GM13977 (cell line): Measurements from ENCODE around the gene CCDC91.
"Not testable (repeated sequence)": the region's sequence is repeated elsewhere in the genome, so short reads cannot be mapped to it uniquely, and the experiment has no call there.

ENCODE experiments used
- DNase-seq: peaks from one replicate; pipeline ENCODE4 v3.0.0; 2012; ENCODE audit warnings: low spot score
- CTCF ChIP-seq: IDR thresholded peaks from 2 replicates; pipeline ENCODE4 v1.5.1; 2012; ENCODE audit warnings: mild to moderate bottlenecking, control low read depth; ENCODE audit not compliant: insufficient read depth; ENCODE audit errors: extremely low read depth, missing control alignments
- in situ Hi-C: fragments of 300-500 bp; cut with MboI; formaldehyde crosslinking; loops from one replicate; pipeline ENCODE4 v1.12.0; 2022; ENCODE audit warnings: low sequenced_read_pairs, low pct_unique_long_range_greater_than_20kb, mixed read lengths, inconsistent platforms; ENCODE audit not compliant: unreplicated experiment

The CCDC91 gene

GRCh38 chr12:28253161-28253641 lies 62.9 kb downstream of the CCDC91 start:
- no peak for TF ChIP-seq CTCF
- in situ Hi-C loops, result no loop called here
- DNase-seq, result peak; percentile 32

DNA sequence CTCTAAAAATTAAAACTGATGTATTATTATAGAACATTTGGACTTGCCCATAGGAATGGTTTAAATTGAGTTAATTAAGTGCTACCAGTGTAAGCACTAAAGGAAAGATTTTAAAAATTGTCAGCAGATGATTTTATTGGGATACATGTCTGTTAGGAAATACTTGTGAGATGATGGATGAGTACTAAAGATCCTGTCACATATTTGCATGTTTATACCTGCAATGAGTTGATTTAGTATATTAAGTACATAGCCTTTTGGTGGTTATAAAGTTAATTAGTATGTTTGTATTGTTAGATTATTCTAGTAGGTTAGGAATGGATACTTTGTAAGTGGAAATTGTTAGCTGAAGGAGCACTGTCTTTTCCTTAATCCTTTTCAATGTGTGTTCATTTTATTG lies 67.2 kb downstream of the CCDC91 start:
- DNase-seq, result no peak
- in situ Hi-C loops, result no loop called here
- no peak for TF ChIP-seq CTCF

- no peak for TF ChIP-seq CTCF
- in situ Hi-C loops, result no loop called here
- no peak for DNase-seq
Measured at GRCh38 chr12:28258998-28259397, 68.7 kb downstream of the CCDC91 start.

DNA sequence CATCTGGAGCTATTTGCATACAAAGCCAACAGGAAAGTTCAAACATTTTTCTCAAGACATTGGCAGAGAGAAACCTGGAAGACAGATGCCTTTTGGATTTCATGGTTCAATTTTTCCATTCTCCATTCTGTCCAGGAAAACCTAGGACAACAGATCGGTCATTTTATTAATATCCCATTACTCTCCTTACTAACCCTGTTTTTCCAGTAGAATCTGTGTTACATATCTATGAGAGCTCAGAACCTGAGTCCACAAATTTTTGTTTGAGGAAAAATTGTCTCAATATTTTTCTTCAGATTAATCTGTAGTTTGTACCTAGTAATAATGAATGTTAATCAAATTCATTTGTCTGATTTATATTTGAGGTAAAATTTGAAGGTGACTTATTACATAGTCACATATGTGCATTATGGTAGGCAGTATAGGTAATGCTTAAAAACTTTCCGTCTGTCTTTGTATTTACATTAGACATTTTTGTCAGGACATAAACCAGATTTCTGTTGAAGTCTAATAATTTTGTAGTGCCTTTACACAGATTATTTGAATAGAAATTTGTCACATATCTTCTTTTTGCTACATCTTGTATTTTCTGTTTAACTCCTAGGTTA lies 75.3 kb downstream of the CCDC91 start:
- DNase-seq, result no peak
- in situ Hi-C loops, result no loop called here
- no peak for TF ChIP-seq CTCF

DNA sequence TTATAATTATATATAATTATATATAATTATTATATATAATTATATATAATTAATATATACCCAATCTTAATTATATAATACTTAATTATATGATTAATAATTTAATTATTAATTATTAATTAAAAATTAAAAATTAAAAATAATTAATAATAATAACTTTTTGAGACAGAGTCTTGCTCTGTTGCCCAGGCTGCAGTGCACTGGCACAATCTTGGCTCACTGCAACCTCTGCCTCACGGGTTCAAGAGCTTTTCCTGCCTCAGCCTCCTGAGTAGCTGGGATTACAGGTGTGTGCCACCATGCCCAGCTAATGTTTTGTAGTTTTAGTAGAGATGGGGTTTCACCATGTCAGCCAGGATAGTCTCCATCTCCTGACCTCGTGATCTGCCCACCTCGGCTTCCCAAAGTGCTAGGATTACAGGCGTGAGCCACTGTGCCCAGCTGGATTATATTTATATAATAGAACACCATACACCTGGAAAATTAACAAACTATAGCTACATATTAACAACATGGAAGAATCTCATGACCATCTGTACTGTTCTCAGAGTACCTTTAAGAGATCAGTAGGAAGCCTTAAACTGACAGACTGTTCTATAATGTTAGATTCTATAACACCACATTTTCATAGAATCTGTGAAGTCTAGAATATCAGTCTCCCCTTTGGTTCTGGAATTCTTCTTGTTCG lies 77.8 kb downstream of the CCDC91 start:
- DNase-seq, in situ Hi-C loops: not testable (repeated sequence)

- in situ Hi-C loops, result no loop called here
- no peak for TF ChIP-seq CTCF
- DNase-seq, result no peak
Measured at GRCh38 chr12:28268608-28269229, 78.5 kb downstream of the CCDC91 start.

DNA sequence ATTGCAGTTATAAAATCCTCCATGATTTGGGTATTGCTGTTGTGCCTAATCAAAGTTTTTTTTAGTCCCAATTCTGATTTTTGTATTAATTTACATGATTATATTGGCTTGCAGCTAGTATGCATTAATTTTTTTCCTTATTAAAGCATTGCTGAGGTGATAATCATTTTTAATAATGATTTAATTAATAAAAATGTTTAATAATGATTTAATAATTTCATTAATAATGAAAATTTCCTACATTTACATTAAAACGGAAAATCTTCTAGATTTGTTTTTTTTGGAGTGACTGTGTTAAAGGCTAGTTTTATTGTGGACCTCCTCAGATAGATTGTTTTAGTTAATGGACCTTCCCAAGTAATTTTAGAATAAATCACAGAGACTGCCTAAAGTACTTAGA lies 79.6 kb downstream of the CCDC91 start:
- no peak for TF ChIP-seq CTCF
- no peak for DNase-seq
- in situ Hi-C loops, result no loop called here
